K562 (cell line): Measurements from ENCODE around the gene HMSD. TPM values are rescaled to one million over a fixed set of nuclear protein-coding genes. Genes with fewer than 3 reads are reported as not detected.

Experiments
- ATAC-seq: fragments of 200-7000 bp; cut with Tn5 transposase; 3 replicates; pipeline ENCODE4 v1.9.1; 2020; ENCODE audit warnings: moderate library complexity
- BruUV-seq: library from RNA; stranded (reverse); fragments of 400-500 nt; replicated peaks from 2 replicates; lab custom pipeline; 2021; lab: Mats Ljungman, UMichigan
- CTCF ChIA-PET: fragments of 300-600 bp; formaldehyde crosslinking; extraction: SDS; loops from one replicate; lab custom pipeline; 2021; ENCODE audit warnings: low intra/inter-chr PET ratio; lab: Yijun Ruan, JAX
- POLR2A ChIA-PET: fragments of 300-600, 350-650 bp; sonication (Branson Sonifier 250); formaldehyde crosslinking; extraction: SDS; loops from one replicate; lab custom pipeline; 2021; ENCODE audit warnings: antibody characterized with exemption, inconsistent platforms; lab: Yijun Ruan, JAX
- DNase-seq, 4 experiments: peaks; one replicate each; pipeline versions ENCODE4 v3.0.0 to v3.0.0-alpha.2; 2011 to 2018; ENCODE audit warnings: low spot score in 3 of 4, mixed read lengths in 3 of 4; ENCODE audit errors: extremely low read depth in 1 of 4
- FAIRE-seq: peaks from 2 replicates; lab custom pipeline; 2011; peaks lifted over from hg19 to GRCh38; lab: Jason Lieb, UNC
- H2AFZ ChIP-seq: 2 replicates; pipeline ENCODE4 v1.6.0; 2011; ENCODE audit warnings: low read depth, low read length, control low read depth, inconsistent platforms
- H3K27ac ChIP-seq: fragments of 200-600 bp; 3 replicates; pipeline ENCODE4 v1.8.0; 2011; ENCODE audit warnings: low read depth, mild to moderate bottlenecking, control low read depth, inconsistent platforms, low read length, moderate library complexity, mixed read lengths; ENCODE audit errors: extremely low read depth
- H3K27me3 ChIP-seq, 2 experiments: fragments of 300-600 bp in 1 of 2; 2 replicates in 1 of 2; 3 replicates in 1 of 2; pipeline versions ENCODE4 v1.6.0 to v1.8.0; 2011; ENCODE audit warnings: inconsistent platforms in 2 of 2, low read length in 2 of 2, mild to moderate bottlenecking in 1 of 2, mixed read lengths in 1 of 2, moderate library complexity in 1 of 2; ENCODE audit not compliant: control insufficient read depth in 2 of 2, insufficient read depth in 2 of 2
- H3K36me3 ChIP-seq: fragments of 300-600 bp; 3 replicates; pipeline ENCODE4 v1.8.0; 2011; ENCODE audit warnings: mild to moderate bottlenecking, low read length, inconsistent platforms; ENCODE audit not compliant: control insufficient read depth, insufficient read depth
- H3K4me1 ChIP-seq, 2 experiments: fragments of 200-600 bp in 1 of 2; replicated peaks in 1 of 2; 2 replicates in 1 of 2; 3 replicates in 1 of 2; pipeline versions ENCODE4 v1.5.1 to v1.8.0; 2011; ENCODE audit warnings: inconsistent platforms in 2 of 2, low read length in 2 of 2, mild to moderate bottlenecking in 1 of 2, mixed read lengths in 1 of 2, moderate library complexity in 1 of 2; ENCODE audit not compliant: control insufficient read depth in 2 of 2, insufficient read depth in 2 of 2
- H3K4me2 ChIP-seq: 2 replicates; pipeline ENCODE4 v1.6.1; 2011; ENCODE audit warnings: low read length, control low read depth, inconsistent platforms, mixed read lengths; ENCODE audit not compliant: insufficient read depth
- H3K4me3 ChIP-seq: fragments of 200-600 bp; sonication (generic), shearing (Covaris generic); 2 replicates; pipeline ENCODE4 v1.5.1; 2016; ENCODE audit warnings: control low read depth, inconsistent platforms
- H3K79me2 ChIP-seq: fragments of 200-600 bp; 3 replicates; pipeline ENCODE4 v1.8.0; 2011; ENCODE audit warnings: low read length, inconsistent platforms; ENCODE audit not compliant: control insufficient read depth, insufficient read depth
- H3K9ac ChIP-seq, 2 experiments: 2 replicates each; pipeline versions ENCODE4 v1.6.0 to v1.6.1; 2011; ENCODE audit warnings: low read depth in 2 of 2, low read length in 2 of 2, control low read depth in 1 of 2, inconsistent platforms in 1 of 2, mild to moderate bottlenecking in 1 of 2, mixed read lengths in 1 of 2; ENCODE audit not compliant: insufficient read depth in 1 of 2
- H3K9me1 ChIP-seq: one replicate; pipeline ENCODE4 v1.6.0; 2011; ENCODE audit warnings: inconsistent platforms, mild to moderate bottlenecking, low read length, moderate library complexity; ENCODE audit not compliant: control insufficient read depth, insufficient read depth
- H3K9me3 ChIP-seq: replicated peaks from 2 replicates; pipeline ENCODE4 v1.5.1; 2011; ENCODE audit warnings: low read depth, low read length, inconsistent platforms; ENCODE audit not compliant: control insufficient read depth, insufficient read depth
- H4K20me1 ChIP-seq: replicated peaks from 2 replicates; pipeline ENCODE4 v1.6.1; 2011; ENCODE audit warnings: low read length, inconsistent platforms, mixed read lengths; ENCODE audit not compliant: control insufficient read depth, insufficient read depth
- ARID2 ChIP-seq: fragments of 450-650 bp; IDR thresholded peaks from 2 replicates; pipeline ENCODE4 v1.6.1; 2017; ENCODE audit warnings: antibody characterized with exemption, mild to moderate bottlenecking
- BRF1 ChIP-seq: IDR thresholded peaks from 3 replicates; pipeline ENCODE4 v1.6.1; 2011; ENCODE audit warnings: borderline replicate concordance, mild to moderate bottlenecking; ENCODE audit not compliant: insufficient read length; ENCODE audit errors: extremely low read depth
- DMBX1 ChIP-seq: fragments of 250-450 bp; sonication (Bioruptor Pico); IDR thresholded peaks from 2 replicates; pipeline ENCODE4 v1.8.0; 2022; ENCODE audit warnings: inconsistent platforms, mild to moderate bottlenecking, moderate library complexity, borderline replicate concordance
- ELF2 ChIP-seq: fragments of 250-450 bp; sonication (Bioruptor Pico); IDR thresholded peaks from 2 replicates; pipeline ENCODE4 v1.5.0; 2021; ENCODE audit warnings: mild to moderate bottlenecking
- ETS2 ChIP-seq: IDR thresholded peaks from 2 replicates; pipeline ENCODE4 v1.6.1; 2016; ENCODE audit warnings: borderline replicate concordance, missing genetic modification characterization, mild to moderate bottlenecking, moderate library complexity, missing compliant biosample characterization; ENCODE audit not compliant: poor library complexity, severe bottlenecking
- ETV1 ChIP-seq: fragments of 450-650 bp; conservative IDR thresholded peaks from 2 replicates; pipeline ENCODE4 v1.6.1; 2016; ENCODE audit warnings: missing genetic modification characterization, control low read depth, low read depth, missing compliant biosample characterization
- GABPA ChIP-seq: fragments of 200-800 bp; sonication (Bioruptor generic); conservative IDR thresholded peaks from 2 replicates; pipeline ENCODE4 v1.6.1; 2016; ENCODE audit warnings: low read depth, missing genetic modification characterization, missing compliant biosample characterization
- KHSRP ChIP-seq: fragments of 450-650 bp; IDR thresholded peaks from 2 replicates; pipeline ENCODE4 v1.6.1; 2017
- MAFF ChIP-seq: IDR thresholded peaks from 2 replicates; pipeline ENCODE4 v1.6.1; 2012; ENCODE audit warnings: low read length, improper control_type of control experiment
- PHF20 ChIP-seq: fragments of 450-650 bp; IDR thresholded peaks from 2 replicates; pipeline ENCODE4 v1.6.1; 2018; ENCODE audit not compliant: partially characterized antibody
- ZNF584 ChIP-seq: fragments of 200-800 bp; sonication (Bioruptor generic); IDR thresholded peaks from 2 replicates; pipeline ENCODE4 v1.6.1; 2016; ENCODE audit warnings: low read depth, mild to moderate bottlenecking, missing genetic modification characterization, missing compliant biosample characterization
- ZNF707 ChIP-seq: fragments of 250-450 bp; sonication (Bioruptor Pico); conservative IDR thresholded peaks from 2 replicates; pipeline ENCODE4 v1.8.0; 2022; ENCODE audit warnings: inconsistent platforms, mild to moderate bottlenecking, moderate library complexity
- in situ Hi-C: fragments of 300-500 bp; cut with MboI; formaldehyde crosslinking; loops from 4 replicates; pipeline ENCODE4 v1.15.0; 2018; ENCODE audit warnings: inconsistent platforms, mixed read lengths
- intact Hi-C: fragments of 100-400 bp; cut with micrococcal nuclease; formaldehyde crosslinking; loops from 2 replicates; pipeline ENCODE4 v1.14.2; 2022
- polyA plus RNA-seq, 8 experiments: library from polyadenylated mRNA; depleted of rRNA in 4 of 8; stranded (reverse) in 5 of 8; unstranded in 3 of 8; fragments of >200 nt; fragmentation: Nextera tagmentation in 2 of 8; fragmentation: Illumina TruSeq in 1 of 8; extraction: Ambion mirVana in 2 of 8; extraction: Trizol in 1 of 8; gene quantifications; 2 replicates each; pipeline versions ENCODE4 v1.2.1 to v1.2.3, GENCODE V29; 2011 to 2014; ENCODE audit warnings: inconsistent platforms in 1 of 8, missing spikeins in 1 of 8
- total RNA-seq, 7 experiments: library from RNA; depleted of rRNA in 6 of 7; stranded (reverse); fragments of >200 nt in 6 of 7; fragmentation: Illumina TruSeq in 2 of 7; extraction: Trizol in 2 of 7; gene quantifications; 2 replicates each; pipeline versions ENCODE4 v1.2.1 to v1.2.3, GENCODE V29; 2011 to 2021; ENCODE audit warnings: low replicate concordance in 1 of 7
- TF ChIP-seq, protein P1 (sequence below): fragments of 250-450 bp; sonication (Bioruptor Pico); IDR thresholded peaks from 2 replicates; pipeline ENCODE4 v1.5.0; 2021; ENCODE audit warnings: mild to moderate bottlenecking, moderate library complexity
- TF ChIP-seq, protein P2 (sequence below): fragments of 250-450 bp; sonication (Bioruptor Pico); IDR thresholded peaks from 2 replicates; pipeline ENCODE4 v1.5.0; 2021

Gene HMSD
- total and polyA plus RNA-seq, 9 of the 15 experiments (the other 6 are each of a cell fraction or from before 2014, with no cell fraction given): 0.18 to 0.39 (median 0.33) TPM; not detected in 6

DNA sequence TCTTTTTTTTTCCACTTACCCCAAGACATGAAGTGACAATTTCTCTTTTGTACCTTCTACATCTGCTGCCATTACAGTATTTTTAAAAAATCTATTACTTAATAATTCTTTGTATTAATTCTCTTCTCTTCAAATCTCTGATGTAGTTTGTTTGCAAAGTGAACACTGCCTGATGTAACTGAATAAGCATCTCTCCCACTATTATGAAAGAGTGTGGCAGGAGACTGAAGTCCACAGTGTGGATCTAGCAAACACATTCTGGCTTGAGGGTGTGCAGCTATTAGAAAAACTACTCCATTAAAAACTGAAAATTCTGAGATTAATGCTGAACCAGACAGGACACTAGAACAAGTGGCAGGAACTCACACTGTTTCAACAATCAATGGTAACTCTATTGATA, 15.8 kb downstream of the HMSD start:
- no peak overlapping the region for H3K9ac ChIP-seq
- H3K36me3 ChIP-seq: no peaks in the 10 kb centered on the region
- H4K20me1 ChIP-seq: no peaks in the 10 kb centered on the region
- H3K27me3 ChIP-seq: no peaks in the 10 kb centered on the region
- no peak for ATAC-seq
- no peak for FAIRE-seq
- H3K4me1 ChIP-seq: peaks cover 0 to 2% of the 10 kb centered on the region in 2 experiments; a peak in 1 of 5 replicates
- TF ChIP-seq BRF1 (no peak), ZNF707 (no peak), ZNF584 (CRISPR knock-in tag) (no peak), ETV1 (tag) (no peak), GABPA (tag) (no peak), KHSRP (no peak), DMBX1 (CRISPR knock-in tag) (no peak), ARID2 (no peak), ELF2 (CRISPR knock-in tag) (no peak), ETS2 (tag) (no peak), PHF20 (no peak), MAFF (no peak)
- TF ChIP-seq, protein P1, sequence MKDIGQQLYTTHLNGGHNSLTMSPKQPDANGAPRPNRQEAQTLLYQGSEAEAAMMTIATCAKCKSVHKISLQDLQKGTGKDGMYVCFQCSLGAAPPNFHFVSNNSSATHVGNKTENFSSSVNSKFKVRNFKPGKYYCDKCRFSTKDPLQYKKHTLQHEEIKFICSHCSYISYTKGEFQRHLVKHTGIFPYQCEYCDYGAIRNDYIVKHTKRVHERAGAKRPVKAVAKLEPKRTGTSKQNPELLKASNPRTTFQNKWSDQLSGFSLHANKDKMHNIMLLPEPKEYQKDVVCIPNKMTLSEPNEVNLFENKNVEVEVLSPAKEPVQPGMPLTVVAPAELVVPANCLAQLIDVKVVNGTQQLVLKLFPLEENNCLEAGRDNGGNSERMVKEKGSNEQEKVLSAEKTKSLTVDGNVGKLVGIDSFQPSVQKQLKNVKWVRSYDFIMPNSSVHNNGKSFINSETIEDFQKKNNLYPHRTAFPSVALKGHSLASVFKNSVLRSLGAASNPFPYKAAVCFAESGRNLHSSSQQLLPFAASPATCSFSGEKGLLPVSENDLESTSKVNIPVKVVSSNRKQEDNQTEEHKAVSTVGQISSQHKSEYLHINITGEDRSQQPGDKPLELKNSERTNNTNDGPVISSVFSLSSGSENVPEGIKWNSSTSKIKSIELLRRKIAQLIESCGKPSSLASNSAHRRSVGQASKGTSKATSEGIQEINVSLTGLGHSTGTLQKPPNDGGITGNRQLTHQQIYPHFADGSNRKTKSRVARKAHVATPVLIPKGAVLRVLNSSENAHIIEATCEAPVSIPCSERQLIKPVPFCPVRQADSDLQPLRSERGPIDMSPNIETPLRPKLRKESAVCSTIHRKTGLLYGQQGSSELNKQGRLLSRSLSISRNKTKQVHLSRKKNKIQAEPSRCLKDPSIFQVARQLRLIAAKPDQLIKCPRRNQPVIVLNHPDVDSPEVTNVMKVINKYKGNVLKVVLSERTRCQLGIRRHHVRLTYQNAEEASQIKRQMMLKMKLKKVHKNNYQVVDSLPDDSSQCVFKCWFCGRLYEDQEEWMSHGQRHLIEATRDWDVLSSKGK (CRISPR knock-in tag): no peak
- TF ChIP-seq, protein P2, sequence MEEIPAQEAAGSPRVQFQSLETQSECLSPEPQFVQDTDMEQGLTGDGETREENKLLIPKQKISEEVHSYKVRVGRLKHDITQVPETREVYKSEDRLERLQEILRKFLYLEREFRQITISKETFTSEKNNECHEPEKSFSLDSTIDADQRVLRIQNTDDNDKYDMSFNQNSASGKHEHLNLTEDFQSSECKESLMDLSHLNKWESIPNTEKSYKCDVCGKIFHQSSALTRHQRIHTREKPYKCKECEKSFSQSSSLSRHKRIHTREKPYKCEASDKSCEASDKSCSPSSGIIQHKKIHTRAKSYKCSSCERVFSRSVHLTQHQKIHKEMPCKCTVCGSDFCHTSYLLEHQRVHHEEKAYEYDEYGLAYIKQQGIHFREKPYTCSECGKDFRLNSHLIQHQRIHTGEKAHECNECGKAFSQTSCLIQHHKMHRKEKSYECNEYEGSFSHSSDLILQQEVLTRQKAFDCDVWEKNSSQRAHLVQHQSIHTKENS: no peak
- no peak overlapping the region for H3K4me2 ChIP-seq
- H2AFZ ChIP-seq: no peak overlapping the region
- no peak for DNase-seq
- intact Hi-C loops: no loop called here
- H3K4me3 ChIP-seq: no peak overlapping the region
- POLR2A ChIA-PET: no interaction called here
- BruUV-seq: no TSS peak
- no peaks in the 10 kb centered on the region for H3K9me3 ChIP-seq
- CTCF ChIA-PET: no interaction called here
- no peak overlapping the region for H3K27ac ChIP-seq
- in situ Hi-C loops: no loop called here
- no peaks in the 10 kb centered on the region for H3K79me2 ChIP-seq
- no peaks in the 10 kb centered on the region for H3K9me1 ChIP-seq
